A204.1 (cell line): ENCODE measurements around the gene HOXA9.

Source experiments
- FAIRE-seq: peaks from 2 replicates; lab custom pipeline; 2012; peaks lifted over from hg19 to GRCh38; lab: Jason Lieb, UNC

HOXA9 gene

GRCh38 chr7:27124902-27125689 lies 40.2 kb downstream of the HOXA9 start:
- FAIRE-seq: no peak

GRCh38 chr7:27124096-27124901 lies 41.0 kb downstream of the HOXA9 start:
- no peak for FAIRE-seq

GRCh38 chr7:27123477-27124053 lies 41.8 kb downstream of the HOXA9 start:
- FAIRE-seq: no peak

- FAIRE-seq: no peak
Observed at GRCh38 chr7:27123007-27123476, 42.3 kb downstream of the HOXA9 start.

- FAIRE-seq: no peak
Observed at GRCh38 chr7:27122077-27122910, 43.0 kb downstream of the HOXA9 start.

GRCh38 chr7:27121684-27122076 lies 43.7 kb downstream of the HOXA9 start:
- FAIRE-seq: no peak

- no peak for FAIRE-seq
Observed at GRCh38 chr7:27119412-27119911, 45.9 kb downstream of the HOXA9 start.

- no peak for FAIRE-seq
Observed at GRCh38 chr7:27118580-27118979, 46.8 kb downstream of the HOXA9 start.

GRCh38 chr7:27117887-27118491 lies 47.3 kb downstream of the HOXA9 start:
- FAIRE-seq: no peak

GRCh38 chr7:27116962-27117886 lies 48.1 kb downstream of the HOXA9 start:
- no peak for FAIRE-seq

GRCh38 chr7:27116031-27116961 lies 49.0 kb downstream of the HOXA9 start:
- FAIRE-seq: no peak

- no peak for FAIRE-seq
Observed at GRCh38 chr7:27115221-27116026, 49.9 kb downstream of the HOXA9 start.

- FAIRE-seq: no peak
Observed at GRCh38 chr7:27114881-27115220, 50.5 kb downstream of the HOXA9 start.

GRCh38 chr7:27113991-27114769 lies 51.2 kb downstream of the HOXA9 start:
- FAIRE-seq: no peak

- no peak for FAIRE-seq
Observed at GRCh38 chr7:27112955-27113949, 52.1 kb downstream of the HOXA9 start.
